Endodermal cell (in vitro differentiated cells): Measurements from ENCODE around the gene SDK2. TPM values are rescaled to one million over a fixed set of nuclear protein-coding genes. Genes with fewer than 3 reads are reported as not detected.

Experiments used
- DNase-seq: peaks from one replicate; pipeline ENCODE4 v3.0.0-alpha.2; 2017
- H3K27ac ChIP-seq: 2 replicates; pipeline ENCODE4 v1.5.1; 2013; ENCODE audit warnings: mild to moderate bottlenecking, low read depth, low read length, moderate library complexity
- H3K27me3 ChIP-seq: 2 replicates; pipeline ENCODE4 v1.6.1; 2013; ENCODE audit warnings: mild to moderate bottlenecking, low read length, moderate library complexity; ENCODE audit not compliant: insufficient read depth, control insufficient read depth, poor library complexity, severe bottlenecking
- H3K36me3 ChIP-seq: 2 replicates; pipeline ENCODE4 v1.7.0; 2013; ENCODE audit warnings: mild to moderate bottlenecking, low read length, moderate library complexity; ENCODE audit not compliant: control insufficient read depth, insufficient read depth
- H3K4me1 ChIP-seq: one replicate; pipeline ENCODE4 v1.7.0; 2013; ENCODE audit warnings: low read length; ENCODE audit not compliant: control insufficient read depth, insufficient read depth
- H3K4me3 ChIP-seq: 2 replicates; pipeline ENCODE4 v1.5.1; 2013; ENCODE audit warnings: mild to moderate bottlenecking, low read length, moderate library complexity
- H3K9ac ChIP-seq: 2 replicates; pipeline ENCODE4 v1.6.1; 2013; ENCODE audit warnings: mild to moderate bottlenecking, low read length, moderate library complexity; ENCODE audit not compliant: poor library complexity, severe bottlenecking; ENCODE audit errors: extremely low read depth
- H3K9me3 ChIP-seq: 2 replicates; pipeline ENCODE4 v1.6.1; 2013; ENCODE audit warnings: mild to moderate bottlenecking, low read length, moderate library complexity; ENCODE audit not compliant: control insufficient read depth
- H3K27ac Mint-ChIP-seq: 2 replicates; pipeline ENCODE4 v1.8.0; 2020; ENCODE audit warnings: mixed read lengths
- H3K27me3 Mint-ChIP-seq: 2 replicates; pipeline ENCODE4 v1.8.0; 2021; ENCODE audit warnings: mild to moderate bottlenecking, mixed read lengths; ENCODE audit not compliant: insufficient read depth
- H3K36me3 Mint-ChIP-seq: 2 replicates; pipeline ENCODE4 v1.8.0; 2020; ENCODE audit warnings: low read depth, mixed read lengths
- H3K4me1 Mint-ChIP-seq: 2 replicates; pipeline ENCODE4 v1.8.0; 2020; ENCODE audit warnings: mixed read lengths
- H3K4me3 Mint-ChIP-seq: 2 replicates; pipeline ENCODE4 v1.8.0; 2020; ENCODE audit warnings: mild to moderate bottlenecking, moderate library complexity, mixed read lengths
- H3K9me3 Mint-ChIP-seq: 2 replicates; pipeline ENCODE4 v1.8.0; 2020; ENCODE audit warnings: mild to moderate bottlenecking, mixed read lengths
- CTCF ChIP-seq: fragments of 200-600 bp; sonication (generic); conservative IDR thresholded peaks from 2 replicates; pipeline ENCODE4 v1.5.0; 2021; ENCODE audit warnings: antibody characterized with exemption, mild to moderate bottlenecking
- WGBS, 2 experiments: methylation state at CpG; one replicate each; pipeline versions ENCODE4 v1.1.5 to v1.1.7; 2013; ENCODE audit warnings: missing lambda C conversion rate in 2 of 2, mixed read lengths in 1 of 2; ENCODE audit not compliant: insufficient coverage in 1 of 2, insufficient read length in 1 of 2; 5-methylcytosine and 5-hydroxymethylcytosine counted together
- total RNA-seq, 2 donors: library from RNA; stranded (reverse); fragmentation: NEBNext Ultra II Directional in 1 of 2; extraction: Animal tissue kit (Norgen Biotek cat#: 25700) in 1 of 2; gene quantifications; 2 replicates in 1 of 2; 3 replicates in 1 of 2; pipeline ENCODE4 v1.2.1, GENCODE V29; 2021

SDK2 gene
- total RNA-seq, 2 donors from 2014 or later, result 5.9 to 7.0 TPM

- H3K4me3 Mint-ChIP-seq, result no peak overlapping the region
- Histone ChIP-seq H3K36me3 (no peaks in the 10 kb centered on the region), H3K27me3 (no peaks in the 10 kb centered on the region), H3K4me3 (no peak overlapping the region), H3K9me3 (no peaks in the 10 kb centered on the region), H3K27ac (no peak overlapping the region), H3K9ac (no peak overlapping the region), H3K4me1 (no peaks in the 10 kb centered on the region)
- H3K4me1 Mint-ChIP-seq, result peaks cover 5% of the 10 kb centered on the region
- H3K36me3 Mint-ChIP-seq, result no peaks in the 10 kb centered on the region
- H3K9me3 Mint-ChIP-seq, result no peaks in the 10 kb centered on the region
- WGBS, 2 experiments, result 93 to 100% methylated on average over 2 to 6 of the region's 6 CpGs
- H3K27me3 Mint-ChIP-seq, result peaks cover 3% of the 10 kb centered on the region
- H3K27ac Mint-ChIP-seq, result no peak overlapping the region
- TF ChIP-seq CTCF, result no peak
- DNase-seq, result no peak
Observed at GRCh38 chr17:73519011-73519410, 125.2 kb downstream of the SDK2 start.

- Histone ChIP-seq H3K9me3 (no peaks in the 10 kb centered on the region), H3K4me3 (no peak overlapping the region), H3K9ac (no peak overlapping the region), H3K4me1 (no peaks in the 10 kb centered on the region), H3K27ac (no peak overlapping the region), H3K36me3 (no peaks in the 10 kb centered on the region), H3K27me3 (no peaks in the 10 kb centered on the region)
- Mint-ChIP-seq H3K9me3 (no peaks in the 10 kb centered on the region), H3K36me3 (no peaks in the 10 kb centered on the region), H3K4me3 (no peak overlapping the region), H3K27me3 (peaks cover 3% of the 10 kb centered on the region), H3K27ac (no peak overlapping the region), H3K4me1 (peaks cover 6% of the 10 kb centered on the region)
- no peak for DNase-seq
- 88 to 91% methylated on average over 11 of the region's 11 CpGs for WGBS, 2 experiments
- no peak for TF ChIP-seq CTCF
Observed at GRCh38 chr17:73516431-73516830, 127.8 kb downstream of the SDK2 start.

- Mint-ChIP-seq H3K27me3 (peaks cover 3% of the 10 kb centered on the region), H3K9me3 (no peaks in the 10 kb centered on the region), H3K27ac (no peak overlapping the region), H3K4me1 (peaks cover 6% of the 10 kb centered on the region), H3K36me3 (no peaks in the 10 kb centered on the region), H3K4me3 (no peak overlapping the region)
- Histone ChIP-seq H3K27me3 (no peaks in the 10 kb centered on the region), H3K27ac (peak overlapping the region; percentile 51), H3K9me3 (no peaks in the 10 kb centered on the region), H3K4me1 (no peaks in the 10 kb centered on the region), H3K9ac (no peak overlapping the region), H3K4me3 (no peak overlapping the region), H3K36me3 (no peaks in the 10 kb centered on the region)
- no peak for DNase-seq
- WGBS, 2 experiments, result 92 to 94% methylated on average over 11 to 13 of the region's 13 CpGs
- TF ChIP-seq CTCF, result no peak
Observed at GRCh38 chr17:73514146-73514863, 129.9 kb downstream of the SDK2 start.
